HepG2 (cell line): ENCODE measurements around the gene SWI5. TPM values are rescaled to one million over a fixed set of nuclear protein-coding genes. Genes with fewer than 3 reads are reported as not detected.

Source experiments
- CAMTA2 ChIP-seq: sonication (generic); formaldehyde crosslinking; IDR thresholded peaks from 2 replicates; pipeline ENCODE4 v1.4.0; 2020; ENCODE audit warnings: mild to moderate bottlenecking, missing genetic modification reagents, borderline replicate concordance
- CHCHD3 ChIP-seq: sonication (generic); formaldehyde crosslinking; IDR thresholded peaks from 2 replicates; pipeline ENCODE4 v1.8.0; 2022; ENCODE audit warnings: mild to moderate bottlenecking, missing genetic modification reagents, moderate library complexity
- ERF ChIP-seq: IDR thresholded peaks from 2 replicates; pipeline ENCODE4 v1.6.1; 2018; ENCODE audit warnings: missing biosample characterization, missing genetic modification reagents
- GABPA ChIP-seq, 2 experiments: IDR thresholded peaks; 2 replicates each; pipeline ENCODE4 v1.6.1; 2011 to 2016; ENCODE audit warnings: low read depth in 2 of 2, low read length in 1 of 2, missing biosample characterization in 1 of 2, missing genetic modification characterization in 1 of 2
- HHEX ChIP-seq: IDR thresholded peaks from 2 replicates; pipeline ENCODE4 v1.6.1; 2016; ENCODE audit warnings: control low read depth
- HMGA1 ChIP-seq: sonication (generic); formaldehyde crosslinking; conservative IDR thresholded peaks from 2 replicates; pipeline ENCODE4 v1.4.0; 2020; ENCODE audit warnings: missing genetic modification reagents
- HNRNPH1 ChIP-seq: fragments of 200-400 bp; formaldehyde crosslinking; optimal IDR thresholded peaks from 2 replicates; pipeline ENCODE3; 2017; ENCODE audit warnings: mild to moderate bottlenecking, low read depth, low read length
- HNRNPK ChIP-seq: fragments of 200-400 bp; formaldehyde crosslinking; IDR thresholded peaks from 2 replicates; pipeline ENCODE4 v1.6.1; 2018; ENCODE audit warnings: low read length, low read depth, moderate library complexity, mild to moderate bottlenecking; ENCODE audit not compliant: poor library complexity, severe bottlenecking
- KLF13 ChIP-seq: sonication (generic); formaldehyde crosslinking; IDR thresholded peaks from 2 replicates; pipeline ENCODE4 v1.4.0; 2020; ENCODE audit warnings: mild to moderate bottlenecking, missing genetic modification reagents
- PHF8 ChIP-seq: sonication (generic); formaldehyde crosslinking; IDR thresholded peaks from 2 replicates; pipeline ENCODE4 v1.5.0; 2020; ENCODE audit warnings: missing genetic modification reagents
- PRMT3 ChIP-seq: sonication (generic); formaldehyde crosslinking; IDR thresholded peaks from 2 replicates; pipeline ENCODE4 v1.8.1; 2022; ENCODE audit warnings: low read depth, mild to moderate bottlenecking, moderate library complexity, missing genetic modification reagents, borderline replicate concordance
- SP140L ChIP-seq: sonication (generic); formaldehyde crosslinking; IDR thresholded peaks from 2 replicates; pipeline ENCODE4 v1.4.0; 2020; ENCODE audit warnings: missing genetic modification reagents, borderline replicate concordance
- SUZ12 ChIP-seq: fragments of 150-350 bp; IDR thresholded peaks from 2 replicates; pipeline ENCODE4 v1.6.1; 2014; ENCODE audit warnings: low read depth, low read length
- TMF1 ChIP-seq: sonication (generic); formaldehyde crosslinking; IDR thresholded peaks from 2 replicates; pipeline ENCODE4 v1.8.1; 2022; ENCODE audit warnings: low read depth, missing genetic modification reagents
- TOE1 ChIP-seq: sonication (generic); formaldehyde crosslinking; IDR thresholded peaks from 2 replicates; pipeline ENCODE4 v1.4.0; 2020; ENCODE audit warnings: mild to moderate bottlenecking, missing genetic modification reagents
- YEATS4 ChIP-seq: sonication (generic); formaldehyde crosslinking; IDR thresholded peaks from 2 replicates; pipeline ENCODE4 v1.4.0; 2020; ENCODE audit warnings: missing genetic modification reagents, borderline replicate concordance
- ZFP36L1 ChIP-seq: sonication (generic); formaldehyde crosslinking; IDR thresholded peaks from 2 replicates; pipeline ENCODE4 v1.8.0; 2022; ENCODE audit warnings: mild to moderate bottlenecking, missing genetic modification reagents, moderate library complexity
- ZNF138 ChIP-seq: sonication (generic); formaldehyde crosslinking; IDR thresholded peaks from 2 replicates; pipeline ENCODE4 v1.5.0; 2020; ENCODE audit warnings: mild to moderate bottlenecking, low read depth, missing genetic modification reagents
- ZNF24 ChIP-seq: fragments of 450-650 bp; IDR thresholded peaks from 2 replicates; pipeline ENCODE4 v1.6.1; 2017; ENCODE audit warnings: antibody characterized with exemption, mild to moderate bottlenecking
- ZNF331 ChIP-seq: sonication (generic); formaldehyde crosslinking; IDR thresholded peaks from 2 replicates; pipeline ENCODE4 v1.4.0; 2020; ENCODE audit warnings: missing genetic modification reagents
- ZNF333 ChIP-seq: sonication (generic); formaldehyde crosslinking; IDR thresholded peaks from 2 replicates; pipeline ENCODE4 v1.4.0; 2020; ENCODE audit warnings: mild to moderate bottlenecking, missing genetic modification reagents, borderline replicate concordance
- ZNF746 ChIP-seq: sonication (generic); formaldehyde crosslinking; IDR thresholded peaks from 2 replicates; pipeline ENCODE4 v1.8.0; 2022; ENCODE audit warnings: mild to moderate bottlenecking, missing genetic modification reagents
- ZNF883 ChIP-seq: sonication (generic); formaldehyde crosslinking; IDR thresholded peaks from 2 replicates; pipeline ENCODE4 v1.5.1; 2020; ENCODE audit warnings: mild to moderate bottlenecking, missing genetic modification reagents; ENCODE audit errors: not compliant biosample characterization
- polyA plus RNA-seq, 8 experiments: library from polyadenylated mRNA; depleted of rRNA in 3 of 8; stranded (reverse) in 7 of 8; unstranded in 1 of 8; fragments of >200 nt; fragmentation: Illumina TruSeq in 4 of 8; extraction: Trizol in 4 of 8; gene quantifications; 2 replicates each; pipeline versions ENCODE4 v1.2.1 to v1.2.3, GENCODE V29; 2011 to 2016; ENCODE audit warnings: low read depth in 4 of 8, missing spikeins in 1 of 8, mixed read lengths in 1 of 8; ENCODE audit not compliant: insufficient read depth in 1 of 8
- total RNA-seq, 5 experiments: library from RNA; depleted of rRNA; stranded (reverse); fragments of >200 nt; fragmentation: Illumina TruSeq; extraction: Trizol; gene quantifications; 2 replicates each; pipeline ENCODE4 v1.2.3, GENCODE V29; 2016; ENCODE audit warnings: low read depth in 1 of 5
- TF ChIP-seq, protein P1 (sequence below): sonication (generic); formaldehyde crosslinking; IDR thresholded peaks from 2 replicates; pipeline ENCODE4 v1.8.1; 2023; ENCODE audit warnings: missing genetic modification reagents, inconsistent platforms, borderline replicate concordance
- TF ChIP-seq, protein P2 (sequence below): sonication (generic); formaldehyde crosslinking; IDR thresholded peaks from 2 replicates; pipeline ENCODE4 v1.4.0; 2020; ENCODE audit warnings: mild to moderate bottlenecking, missing genetic modification reagents

SWI5 gene
- total and polyA plus RNA-seq, 2 of the 13 experiments (the other 11 are each of a cell fraction or from before 2014, with no cell fraction given) = 39.2 to 41.0 TPM

DNA sequence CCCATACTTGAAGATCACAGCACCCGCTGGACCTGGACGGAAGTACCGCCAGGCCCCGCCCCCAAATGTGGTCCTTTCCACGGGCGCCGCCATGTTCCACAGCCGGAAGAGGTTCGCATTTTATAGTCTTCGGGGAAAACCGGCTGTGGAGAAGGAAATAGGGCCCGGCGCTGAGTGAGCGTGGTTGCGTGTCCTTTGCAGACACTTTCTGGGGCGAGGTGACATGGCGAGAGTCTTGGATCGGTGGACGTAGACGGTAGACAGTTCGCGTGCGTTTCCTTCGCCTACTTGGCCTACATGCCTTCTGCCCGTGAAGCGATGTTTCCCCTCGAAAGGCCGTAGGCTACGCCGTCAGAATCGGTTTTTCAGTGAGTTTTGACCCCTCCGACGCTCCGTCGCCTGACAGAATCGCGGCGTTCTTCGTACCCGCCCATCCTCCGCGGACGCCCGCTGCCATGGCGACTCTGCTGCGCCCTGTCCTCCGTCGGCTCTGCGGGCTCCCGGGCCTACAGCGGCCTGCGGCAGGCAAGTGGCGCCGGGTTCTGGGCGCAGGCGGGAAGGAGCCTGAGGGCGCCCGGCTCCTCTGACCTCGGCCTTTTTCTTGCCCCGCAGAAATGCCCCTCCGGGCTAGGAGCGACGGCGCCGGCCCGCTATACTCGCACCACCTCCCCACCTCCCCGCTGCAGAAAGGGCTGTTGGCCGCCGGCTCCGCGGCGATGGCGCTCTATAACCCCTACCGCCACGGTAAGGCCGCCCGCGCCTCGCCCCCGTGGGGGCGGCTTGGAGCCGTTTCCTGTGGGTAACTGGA, 46.5 kb downstream of the SWI5 start, which contains the start of the genes COQ4 and TRUB2 (continued):
- TF ChIP-seq HHEX (no peak), KLF13 (CRISPR knock-in tag) (no peak), HMGA1 (no peak), ZNF333 (CRISPR knock-in tag) (peak; percentile 77), TOE1 (CRISPR knock-in tag) (no peak; the same call in 1 of the 2 replicates), ZNF24 (peak; percentile 72), HNRNPH1 (no peak), SUZ12 (no peak), ZNF883 (CRISPR knock-in tag) (no peak), GABPA (IDR thresholded peaks at IDR 0.05; ENCODE audit: low read depth, low read length) (peak; percentile 90), GABPA (CRISPR knock-in tag; IDR thresholded peaks at IDR 0.05; ENCODE audit: low read depth) (peak; percentile 100), ZNF331 (CRISPR knock-in tag) (no peak), YEATS4 (peak; percentile 97), ERF (CRISPR knock-in tag) (peak; percentile 73), ZNF138 (CRISPR knock-in tag) (peak; percentile 85; the same call in 1 of the 2 replicates), TMF1 (CRISPR knock-in tag) (no peak), CHCHD3 (CRISPR knock-in tag) (no peak), CAMTA2 (peak; percentile 82; the same call in 1 of the 2 replicates), PRMT3 (CRISPR knock-in tag) (no peak), HNRNPK (peak; percentile 37), ZNF746 (no peak), PHF8 (CRISPR knock-in tag) (peak; percentile 89), ZFP36L1 (CRISPR knock-in tag) (peak; percentile 68; the same call in 1 of the 2 replicates), SP140L (CRISPR knock-in tag) (peak; percentile 91; the same call in 1 of the 2 replicates)
- TF ChIP-seq, protein P1, sequence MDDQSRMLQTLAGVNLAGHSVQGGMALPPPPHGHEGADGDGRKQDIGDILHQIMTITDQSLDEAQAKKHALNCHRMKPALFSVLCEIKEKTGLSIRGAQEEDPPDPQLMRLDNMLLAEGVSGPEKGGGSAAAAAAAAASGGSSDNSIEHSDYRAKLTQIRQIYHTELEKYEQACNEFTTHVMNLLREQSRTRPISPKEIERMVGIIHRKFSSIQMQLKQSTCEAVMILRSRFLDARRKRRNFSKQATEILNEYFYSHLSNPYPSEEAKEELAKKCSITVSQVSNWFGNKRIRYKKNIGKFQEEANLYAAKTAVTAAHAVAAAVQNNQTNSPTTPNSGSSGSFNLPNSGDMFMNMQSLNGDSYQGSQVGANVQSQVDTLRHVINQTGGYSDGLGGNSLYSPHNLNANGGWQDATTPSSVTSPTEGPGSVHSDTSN (CRISPR knock-in tag) = peak; percentile 66; the same call in 1 of the 2 replicates
- TF ChIP-seq, protein P2, sequence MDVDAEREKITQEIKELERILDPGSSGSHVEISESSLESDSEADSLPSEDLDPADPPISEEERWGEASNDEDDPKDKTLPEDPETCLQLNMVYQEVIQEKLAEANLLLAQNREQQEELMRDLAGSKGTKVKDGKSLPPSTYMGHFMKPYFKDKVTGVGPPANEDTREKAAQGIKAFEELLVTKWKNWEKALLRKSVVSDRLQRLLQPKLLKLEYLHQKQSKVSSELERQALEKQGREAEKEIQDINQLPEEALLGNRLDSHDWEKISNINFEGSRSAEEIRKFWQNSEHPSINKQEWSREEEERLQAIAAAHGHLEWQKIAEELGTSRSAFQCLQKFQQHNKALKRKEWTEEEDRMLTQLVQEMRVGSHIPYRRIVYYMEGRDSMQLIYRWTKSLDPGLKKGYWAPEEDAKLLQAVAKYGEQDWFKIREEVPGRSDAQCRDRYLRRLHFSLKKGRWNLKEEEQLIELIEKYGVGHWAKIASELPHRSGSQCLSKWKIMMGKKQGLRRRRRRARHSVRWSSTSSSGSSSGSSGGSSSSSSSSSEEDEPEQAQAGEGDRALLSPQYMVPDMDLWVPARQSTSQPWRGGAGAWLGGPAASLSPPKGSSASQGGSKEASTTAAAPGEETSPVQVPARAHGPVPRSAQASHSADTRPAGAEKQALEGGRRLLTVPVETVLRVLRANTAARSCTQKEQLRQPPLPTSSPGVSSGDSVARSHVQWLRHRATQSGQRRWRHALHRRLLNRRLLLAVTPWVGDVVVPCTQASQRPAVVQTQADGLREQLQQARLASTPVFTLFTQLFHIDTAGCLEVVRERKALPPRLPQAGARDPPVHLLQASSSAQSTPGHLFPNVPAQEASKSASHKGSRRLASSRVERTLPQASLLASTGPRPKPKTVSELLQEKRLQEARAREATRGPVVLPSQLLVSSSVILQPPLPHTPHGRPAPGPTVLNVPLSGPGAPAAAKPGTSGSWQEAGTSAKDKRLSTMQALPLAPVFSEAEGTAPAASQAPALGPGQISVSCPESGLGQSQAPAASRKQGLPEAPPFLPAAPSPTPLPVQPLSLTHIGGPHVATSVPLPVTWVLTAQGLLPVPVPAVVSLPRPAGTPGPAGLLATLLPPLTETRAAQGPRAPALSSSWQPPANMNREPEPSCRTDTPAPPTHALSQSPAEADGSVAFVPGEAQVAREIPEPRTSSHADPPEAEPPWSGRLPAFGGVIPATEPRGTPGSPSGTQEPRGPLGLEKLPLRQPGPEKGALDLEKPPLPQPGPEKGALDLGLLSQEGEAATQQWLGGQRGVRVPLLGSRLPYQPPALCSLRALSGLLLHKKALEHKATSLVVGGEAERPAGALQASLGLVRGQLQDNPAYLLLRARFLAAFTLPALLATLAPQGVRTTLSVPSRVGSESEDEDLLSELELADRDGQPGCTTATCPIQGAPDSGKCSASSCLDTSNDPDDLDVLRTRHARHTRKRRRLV (CRISPR knock-in tag) = no peak
